ENCODE results near the gene ATG4B.

The ATG4B gene

DNA sequence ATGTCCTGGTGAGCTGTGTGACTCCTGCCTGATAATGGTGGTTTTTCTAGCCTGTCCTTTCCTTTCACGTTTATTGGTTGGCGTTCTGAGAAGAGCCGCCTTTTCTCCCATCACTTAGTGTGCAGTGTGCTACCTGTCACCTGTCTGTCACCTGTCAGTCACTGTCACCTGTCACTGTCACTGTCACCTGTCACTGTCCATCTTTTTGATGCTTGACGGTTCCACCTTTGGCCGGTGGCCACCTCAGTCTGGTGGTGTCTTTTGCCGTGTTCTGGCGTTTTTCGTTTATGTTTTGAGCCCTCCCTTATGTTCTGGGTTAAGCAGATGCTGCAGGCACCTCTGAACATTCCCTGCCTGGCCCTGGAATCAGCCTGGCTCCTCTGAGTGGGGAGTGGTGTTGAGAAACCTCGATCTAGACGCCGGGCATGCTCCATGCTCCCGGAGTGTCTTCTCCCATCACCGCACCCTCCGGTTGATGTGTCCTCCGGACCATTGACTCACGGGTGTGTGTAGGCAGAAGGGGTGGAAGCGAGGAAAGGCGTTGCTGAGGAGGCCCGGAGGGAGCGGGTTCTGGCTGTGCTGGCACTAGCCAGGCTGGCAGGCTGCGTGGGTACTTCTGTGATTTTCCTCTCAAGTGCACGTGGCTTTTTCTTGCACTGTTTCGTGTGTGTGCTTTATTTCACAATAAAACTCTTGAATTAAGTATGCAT lies 28.4 kb downstream of the ATG4B start:
- DNase-seq: no peak
- H3K4me3 ChIP-seq (ENCODE audit: insufficient read depth, low read depth, low read length, poor library complexity, severe bottlenecking): no peak overlapping the region
- H3K4me1 ChIP-seq (ENCODE audit: control insufficient read depth, insufficient read depth, low read length, poor library complexity, severe bottlenecking): no peaks in the 10 kb centered on the region
- no peak overlapping the region for H3K27ac ChIP-seq (ENCODE audit: insufficient read depth, low read length, poor library complexity, severe bottlenecking)
- H3K9me3 ChIP-seq (ENCODE audit: control insufficient read depth, low read length): no peaks in the 10 kb centered on the region
- H3K36me3 ChIP-seq (ENCODE audit: control insufficient read depth, insufficient read depth, low read length): peaks cover 41% of the 10 kb centered on the region
- H3K27me3 ChIP-seq (replicated peaks; ENCODE audit: control insufficient read depth, insufficient read depth, low read length, poor library complexity, severe bottlenecking): no peaks in the 10 kb centered on the region

DNA sequence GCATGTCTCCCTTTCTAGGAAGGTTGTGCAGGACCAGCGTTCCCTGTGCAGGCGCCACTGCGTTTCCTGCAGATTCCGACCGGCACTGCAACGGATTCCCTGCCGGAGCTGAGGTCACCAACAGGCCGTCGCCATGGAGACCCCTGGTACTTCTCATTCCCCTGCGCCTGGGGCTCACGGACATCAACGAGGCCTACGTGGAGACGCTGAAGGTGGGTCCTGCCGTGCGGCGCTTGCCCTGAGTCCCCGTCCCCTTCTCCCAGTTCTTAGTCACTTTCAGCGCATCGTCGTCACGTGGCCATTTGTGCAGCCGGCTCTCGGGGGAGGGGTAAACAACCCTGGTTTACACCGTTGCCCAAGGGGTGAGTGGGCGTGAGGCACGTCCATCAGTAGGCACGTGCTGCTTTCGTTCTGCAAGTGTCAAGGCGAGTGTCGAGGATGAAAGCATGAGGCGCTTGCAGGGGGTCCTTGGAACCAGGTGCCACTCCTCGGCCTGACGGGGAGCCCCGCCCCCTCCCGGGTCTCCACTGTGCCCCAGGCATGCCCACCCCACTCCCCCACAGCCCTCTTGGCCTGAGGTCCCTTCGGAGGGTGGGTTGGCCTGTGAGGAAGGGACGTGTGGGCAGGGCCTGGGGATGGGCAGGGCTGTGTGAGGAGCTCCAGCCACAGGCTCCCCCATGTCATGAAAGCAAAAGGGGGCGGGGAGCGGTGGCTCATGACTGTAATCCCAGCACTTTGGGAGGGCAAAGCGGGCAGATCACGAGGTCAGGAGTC lies 29.3 kb downstream of the ATG4B start:
- Histone ChIP-seq H3K4me3 (ENCODE audit: insufficient read depth, low read depth, low read length, poor library complexity, severe bottlenecking) (no peak overlapping the region), H3K4me1 (ENCODE audit: control insufficient read depth, insufficient read depth, low read length, poor library complexity, severe bottlenecking) (no peaks in the 10 kb centered on the region)
- DNase-seq: no peak

DNA sequence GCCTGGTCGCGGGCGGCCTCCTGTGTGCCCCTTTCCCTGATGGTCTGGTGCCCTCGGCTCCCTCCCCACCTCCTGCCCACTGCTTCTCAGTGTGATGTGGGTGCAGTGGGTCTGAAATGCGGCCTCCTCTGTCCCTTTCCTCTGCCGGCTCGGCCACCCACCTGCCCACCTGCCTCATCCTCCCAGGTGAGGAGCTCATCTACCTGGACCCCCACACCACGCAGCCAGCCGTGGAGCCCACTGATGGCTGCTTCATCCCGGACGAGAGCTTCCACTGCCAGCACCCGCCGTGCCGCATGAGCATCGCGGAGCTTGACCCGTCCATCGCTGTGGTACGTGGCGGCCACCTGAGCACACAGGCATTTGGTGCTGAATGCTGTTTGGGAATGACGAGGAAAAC lies 30.9 kb downstream of the ATG4B start:
- no peak overlapping the region for H3K27ac ChIP-seq (ENCODE audit: insufficient read depth, low read length, poor library complexity, severe bottlenecking)
- H3K36me3 ChIP-seq (ENCODE audit: control insufficient read depth, insufficient read depth, low read length): peaks cover 44% of the 10 kb centered on the region
- DNase-seq: no peak
- no peaks in the 10 kb centered on the region for H3K4me1 ChIP-seq (ENCODE audit: control insufficient read depth, insufficient read depth, low read length, poor library complexity, severe bottlenecking)
- H3K27me3 ChIP-seq (replicated peaks; ENCODE audit: control insufficient read depth, insufficient read depth, low read length, poor library complexity, severe bottlenecking): no peaks in the 10 kb centered on the region
- H3K9me3 ChIP-seq (ENCODE audit: control insufficient read depth, low read length): no peaks in the 10 kb centered on the region
- no peak overlapping the region for H3K4me3 ChIP-seq (ENCODE audit: insufficient read depth, low read depth, low read length, poor library complexity, severe bottlenecking)

More for the DNA sequence above, 29.3 kb downstream of the ATG4B start:
- H3K9me3 ChIP-seq (ENCODE audit: control insufficient read depth, low read length): no peaks in the 10 kb centered on the region
- H3K36me3 ChIP-seq (ENCODE audit: control insufficient read depth, insufficient read depth, low read length): peaks cover 39% of the 10 kb centered on the region
- H3K27me3 ChIP-seq (replicated peaks; ENCODE audit: control insufficient read depth, insufficient read depth, low read length, poor library complexity, severe bottlenecking): no peaks in the 10 kb centered on the region
- no peak overlapping the region for H3K27ac ChIP-seq (ENCODE audit: insufficient read depth, low read length, poor library complexity, severe bottlenecking)

DNA sequence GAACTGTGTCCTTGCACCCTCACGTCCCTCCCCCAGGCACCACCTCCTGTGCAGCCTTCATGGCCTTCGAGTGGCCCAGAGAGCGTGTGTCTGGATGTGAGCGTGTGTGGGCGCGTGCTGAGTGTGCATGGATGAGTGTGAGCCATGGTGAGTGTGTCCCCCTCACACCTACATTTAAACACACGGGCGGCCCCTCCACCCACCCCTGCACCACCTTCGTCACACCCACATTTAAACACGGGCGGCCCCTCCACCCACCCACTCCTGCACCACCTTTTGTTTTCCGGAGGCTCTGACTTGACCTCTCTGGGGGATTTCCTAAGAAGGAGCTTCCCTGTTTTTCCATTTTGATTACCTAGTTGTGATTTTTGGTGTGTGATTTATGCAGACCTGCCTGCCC lies 31.3 kb downstream of the ATG4B start:
- no peak for DNase-seq
- Histone ChIP-seq H3K9me3 (ENCODE audit: control insufficient read depth, low read length) (no peaks in the 10 kb centered on the region), H3K27me3 (replicated peaks; ENCODE audit: control insufficient read depth, insufficient read depth, low read length, poor library complexity, severe bottlenecking) (no peaks in the 10 kb centered on the region), H3K27ac (ENCODE audit: insufficient read depth, low read length, poor library complexity, severe bottlenecking) (no peak overlapping the region), H3K4me3 (ENCODE audit: insufficient read depth, low read depth, low read length, poor library complexity, severe bottlenecking) (no peak overlapping the region), H3K4me1 (ENCODE audit: control insufficient read depth, insufficient read depth, low read length, poor library complexity, severe bottlenecking) (no peaks in the 10 kb centered on the region), H3K36me3 (ENCODE audit: control insufficient read depth, insufficient read depth, low read length) (peaks cover 44% of the 10 kb centered on the region)

GRCh38 chr2:241670333-241671110 lies 33.0 kb downstream of the ATG4B start:
- H3K4me3 ChIP-seq (ENCODE audit: insufficient read depth, low read depth, low read length, poor library complexity, severe bottlenecking): no peak overlapping the region
- H3K27me3 ChIP-seq (replicated peaks; ENCODE audit: control insufficient read depth, insufficient read depth, low read length, poor library complexity, severe bottlenecking): no peaks in the 10 kb centered on the region
- H3K27ac ChIP-seq (ENCODE audit: insufficient read depth, low read length, poor library complexity, severe bottlenecking): no peak overlapping the region
- peaks cover 44% of the 10 kb centered on the region for H3K36me3 ChIP-seq (ENCODE audit: control insufficient read depth, insufficient read depth, low read length)
- no peak for DNase-seq
- no peaks in the 10 kb centered on the region for H3K4me1 ChIP-seq (ENCODE audit: control insufficient read depth, insufficient read depth, low read length, poor library complexity, severe bottlenecking)
- no peaks in the 10 kb centered on the region for H3K9me3 ChIP-seq (ENCODE audit: control insufficient read depth, low read length)

GRCh38 chr2:241671457-241672240 lies 34.2 kb downstream of the ATG4B start:
- DNase-seq: no peak

DNA sequence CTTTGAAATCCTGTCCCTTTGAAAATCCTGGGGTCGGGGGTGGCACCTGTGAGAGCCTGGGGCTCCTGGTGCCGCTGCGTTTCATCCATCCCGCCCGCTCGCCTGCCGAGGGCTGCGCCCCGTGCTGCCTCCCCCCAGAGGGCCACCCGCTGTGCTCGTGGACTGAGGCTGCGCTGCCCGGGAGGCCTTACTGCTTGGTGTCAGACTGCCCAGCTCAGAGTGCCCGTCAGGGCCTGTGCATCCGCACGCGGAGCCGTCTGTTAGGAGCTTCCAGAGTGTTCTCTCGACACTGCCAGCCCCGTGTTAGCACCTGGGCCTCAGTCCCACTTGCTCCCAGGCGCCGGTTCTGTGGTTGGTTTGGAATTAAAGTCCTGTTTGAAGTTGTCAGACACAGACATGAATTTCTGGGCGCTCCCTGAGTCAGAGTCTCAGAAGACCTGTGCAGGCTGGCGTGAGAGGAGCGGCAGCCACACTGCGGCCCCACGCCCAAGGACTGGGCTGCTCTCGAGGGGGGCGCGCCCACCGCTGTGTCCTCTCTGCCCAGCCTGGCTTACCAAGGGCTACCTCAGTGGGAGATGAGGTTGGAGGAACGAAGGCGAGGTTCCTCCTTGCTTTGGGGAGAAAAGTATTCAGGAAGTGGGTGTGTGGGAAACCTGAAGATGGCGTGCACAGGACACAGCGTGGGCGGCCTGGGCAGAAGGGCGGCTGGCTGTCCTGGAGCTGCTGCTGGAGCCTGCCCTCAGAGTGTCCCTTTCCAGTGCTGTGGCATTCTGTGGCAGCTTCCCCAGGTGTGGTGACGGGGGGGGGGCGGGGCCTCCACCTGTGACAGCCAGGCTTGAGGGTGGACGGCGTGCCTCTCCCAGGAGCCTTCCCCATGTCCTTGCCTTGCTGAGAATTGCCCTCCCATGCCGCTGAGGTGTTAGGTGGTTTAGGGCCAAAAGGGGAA lies 35.0 kb downstream of the ATG4B start:
- no peaks in the 10 kb centered on the region for H3K4me1 ChIP-seq (ENCODE audit: control insufficient read depth, insufficient read depth, low read length, poor library complexity, severe bottlenecking)
- peaks cover 52% of the 10 kb centered on the region for H3K36me3 ChIP-seq (ENCODE audit: control insufficient read depth, insufficient read depth, low read length)
- no peak overlapping the region for H3K4me3 ChIP-seq (ENCODE audit: insufficient read depth, low read depth, low read length, poor library complexity, severe bottlenecking)
- H3K9me3 ChIP-seq (ENCODE audit: control insufficient read depth, low read length): no peaks in the 10 kb centered on the region
- DNase-seq: no peak
- no peak overlapping the region for H3K27ac ChIP-seq (ENCODE audit: insufficient read depth, low read length, poor library complexity, severe bottlenecking)
- H3K27me3 ChIP-seq (replicated peaks; ENCODE audit: control insufficient read depth, insufficient read depth, low read length, poor library complexity, severe bottlenecking): no peaks in the 10 kb centered on the region

More at GRCh38 chr2:241671457-241672240, 34.2 kb downstream of the ATG4B start:
- Histone ChIP-seq H3K4me3 (ENCODE audit: insufficient read depth, low read depth, low read length, poor library complexity, severe bottlenecking) (no peak overlapping the region), H3K9me3 (ENCODE audit: control insufficient read depth, low read length) (no peaks in the 10 kb centered on the region), H3K4me1 (ENCODE audit: control insufficient read depth, insufficient read depth, low read length, poor library complexity, severe bottlenecking) (no peaks in the 10 kb centered on the region), H3K36me3 (ENCODE audit: control insufficient read depth, insufficient read depth, low read length) (peaks cover 50% of the 10 kb centered on the region), H3K27me3 (replicated peaks; ENCODE audit: control insufficient read depth, insufficient read depth, low read length, poor library complexity, severe bottlenecking) (no peaks in the 10 kb centered on the region), H3K27ac (ENCODE audit: insufficient read depth, low read length, poor library complexity, severe bottlenecking) (no peak overlapping the region)

- Histone ChIP-seq H3K4me3 (ENCODE audit: insufficient read depth, low read depth, low read length, poor library complexity, severe bottlenecking) (no peak overlapping the region), H3K27ac (ENCODE audit: insufficient read depth, low read length, poor library complexity, severe bottlenecking) (no peak overlapping the region), H3K4me1 (ENCODE audit: control insufficient read depth, insufficient read depth, low read length, poor library complexity, severe bottlenecking) (no peaks in the 10 kb centered on the region), H3K36me3 (ENCODE audit: control insufficient read depth, insufficient read depth, low read length) (peaks cover 48% of the 10 kb centered on the region), H3K9me3 (ENCODE audit: control insufficient read depth, low read length) (no peaks in the 10 kb centered on the region), H3K27me3 (replicated peaks; ENCODE audit: control insufficient read depth, insufficient read depth, low read length, poor library complexity, severe bottlenecking) (no peaks in the 10 kb centered on the region)
- DNase-seq: no peak
These were observed 35.7 kb downstream of the ATG4B start for GRCh38 chr2:241673189-241673663.
